ENCODE measurements around the gene RREB1. TPM values are rescaled to one million over a fixed set of nuclear protein-coding genes. Genes with fewer than 3 reads are reported as not detected.

Gene RREB1
- polyA plus RNA-seq, 2 of the 4 experiments (the other 2 are of a cell fraction) = 2.2 to 5.0 TPM

- Histone ChIP-seq H3K4me3 (no peak overlapping the region), H3K9me3 (no peaks in the 10 kb centered on the region), H3K27ac (peak overlapping the region in 1 of 2 experiments; percentile 45; a peak in 2 of 6 replicates), H3K4me1 (peaks cover 74% of the 10 kb centered on the region), H3K4me2 (peak overlapping the region; percentile 15; the same call in 1 of the 3 replicates)
- ChIA-PET CTCF (interaction anchor here (0.6 to 0.7 kb wide), 2 partner anchors 420 to 1137 kb away, joined by 3 read pairs; no protein-coding TSS in a partner anchor), POLR2A (no interaction called here)
- FAIRE-seq (no peak), DNase-seq (ENCODE audit: low read depth in 1 of 2, low spot score in 1 of 2) (no peak), ATAC-seq (no peak)
- TF ChIP-seq RFX5 (IDR thresholded peaks at IDR 0.05) (peak; percentile 49; the same call in 1 of the 2 replicates), CHD2 (IDR thresholded peaks at IDR 0.05; ENCODE audit: low read length, partially characterized antibody) (no peak), CEBPB (IDR thresholded peaks at IDR 0.05) (peak in 1 of 2 experiments; percentile 34; a peak in 2 of 4 replicates), RARB (CRISPR knock-in tag; IDR thresholded peaks at IDR 0.05) (no peak), BHLHE40 (IDR thresholded peaks at IDR 0.05; ENCODE audit: low read depth, low read length) (no peak)
- WGBS (ENCODE audit: missing lambda C conversion rate) = 73% methylated on average over 7 of the region's 7 CpGs
These were observed 37.3 kb downstream of the RREB1 start for GRCh38 chr6:7144872-7145584.

DNA sequence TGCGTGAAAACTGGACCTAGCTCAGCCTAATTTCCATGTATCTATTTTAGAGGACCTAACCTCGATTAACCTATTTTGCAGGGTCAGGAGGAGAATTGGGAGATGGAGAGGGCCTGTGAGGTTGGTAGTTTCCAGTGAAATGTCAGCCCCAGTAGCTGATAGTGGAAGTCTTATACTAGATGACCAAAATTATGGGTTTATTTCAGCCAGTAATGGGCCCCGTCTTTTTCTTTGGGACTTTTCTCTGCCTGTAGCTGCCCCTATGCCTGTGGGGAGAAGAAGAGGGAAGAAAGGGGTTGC lies 37.8 kb downstream of the RREB1 start:
- CTCF ChIA-PET = interaction anchor here (0.6 kb wide), 1 partner anchor 1137 kb away, joined by 3 read pairs; no protein-coding TSS in a partner anchor

DNA sequence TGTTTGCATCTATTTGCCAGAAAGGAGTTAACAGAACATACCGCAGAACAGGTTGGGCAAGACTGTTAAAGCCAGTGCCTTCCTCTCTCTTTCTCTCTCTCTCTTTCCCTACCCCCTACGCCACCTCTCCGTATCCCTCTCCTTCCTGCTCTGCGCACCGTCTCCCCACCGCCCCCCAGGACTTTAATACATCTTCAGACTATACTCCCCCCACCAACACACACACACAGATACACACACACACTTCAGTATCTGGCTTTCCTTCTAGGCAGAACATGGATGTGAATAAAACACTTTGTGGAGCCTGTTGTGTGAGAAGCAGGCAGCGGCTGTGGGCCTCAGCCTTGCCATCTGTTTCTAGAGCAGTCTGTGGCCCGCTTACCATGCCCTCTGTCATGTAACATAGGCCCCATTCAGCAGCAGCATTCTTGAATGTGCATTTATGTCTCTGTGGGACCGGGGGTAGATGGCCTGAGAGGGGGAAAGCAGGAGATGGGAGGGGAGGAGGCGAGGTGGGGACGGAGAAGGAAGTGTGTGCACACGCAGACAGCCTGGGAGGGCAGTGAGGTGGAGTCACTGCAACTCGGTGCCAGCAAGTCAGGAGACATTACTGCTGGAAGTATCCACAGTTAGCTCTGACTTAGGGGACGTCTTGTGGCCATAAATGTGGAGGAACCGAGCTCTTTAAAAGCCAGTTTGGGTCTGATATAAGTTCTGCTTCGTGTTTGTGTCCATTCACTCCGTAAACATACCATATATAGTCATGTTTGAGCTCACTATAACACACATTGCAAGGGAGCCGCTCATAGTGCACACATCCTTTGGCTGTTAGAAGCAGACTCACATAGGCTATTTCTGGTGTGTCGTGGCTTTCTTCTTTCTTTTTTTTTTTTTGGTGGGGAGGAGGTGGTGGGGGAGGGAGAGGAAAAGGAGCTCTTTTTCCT lies 38.4 kb downstream of the RREB1 start:
- Histone ChIP-seq H3K4me1 (peaks cover 75% of the 10 kb centered on the region), H3K4me2 (peak overlapping the region; percentile 52), H3K4me3 (no peak overlapping the region), H3K27ac (peak overlapping the region; percentile 25 to 72; a peak in 5 of 6 replicates), H3K9me3 (no peaks in the 10 kb centered on the region)
- ChIA-PET POLR2A (no interaction called here), CTCF (interaction anchor here (0.6 to 1.0 kb wide), 2 partner anchors 8 to 37 kb away, joined by 4 read pairs; no protein-coding TSS in a partner anchor)
- no peak for TF ChIP-seq SREBF2 (IDR thresholded peaks at IDR 0.05)
- no peak for TF ChIP-seq HES2 (IDR thresholded peaks at IDR 0.05)
- no peak for TF ChIP-seq POLR2AphosphoS2 (conservative IDR thresholded peaks at IDR 0.05; ENCODE audit: low read length)
- TF ChIP-seq JUNB (IDR thresholded peaks at IDR 0.05) = no peak
- ATAC-seq = peak; percentile 68 to 76; a peak in 5 of 6 replicates
- DNase-seq (ENCODE audit: low read depth in 1 of 2, low spot score in 1 of 2) = no peak
- FAIRE-seq = no peak
- 45% methylated on average over 18 of the region's 19 CpGs for WGBS (ENCODE audit: missing lambda C conversion rate)

More for the DNA sequence above, 37.8 kb downstream of the RREB1 start:
- no peak for FAIRE-seq
- no peak for ATAC-seq
- POLR2A ChIA-PET = no interaction called here
- TF ChIP-seq PHF8 (IDR thresholded peaks at IDR 0.05; ENCODE audit: borderline replicate concordance, low read depth) (no peak), SREBF2 (IDR thresholded peaks at IDR 0.05) (no peak), NPAS2 (CRISPR knock-in tag; IDR thresholded peaks at IDR 0.05; ENCODE audit: borderline replicate concordance) (no peak), E2F6 (IDR thresholded peaks at IDR 0.05; ENCODE audit: borderline replicate concordance, low read depth) (no peak), RCOR1 (IDR thresholded peaks at IDR 0.05; ENCODE audit: low read depth, low read length) (no peak), ELK1 (IDR thresholded peaks at IDR 0.05; ENCODE audit: low read depth, low read length) (no peak), NR3C1 (IDR thresholded peaks at IDR 0.05) (no peak), ZSCAN20 (CRISPR knock-in tag; IDR thresholded peaks at IDR 0.05) (no peak), JUNB (IDR thresholded peaks at IDR 0.05) (no peak)
- H3K27ac ChIP-seq = peak overlapping the region in 1 of 2 experiments; percentile 72; a peak in 3 of 6 replicates
- H3K4me3 ChIP-seq = no peak overlapping the region
- no peak for DNase-seq (ENCODE audit: low read depth in 1 of 2, low spot score in 1 of 2)
- H3K9me3 ChIP-seq = no peaks in the 10 kb centered on the region
- 63% methylated on average over 3 of the region's 3 CpGs for WGBS (ENCODE audit: missing lambda C conversion rate)
- peak overlapping the region; percentile 52; the same call in 1 of the 3 replicates for H3K4me2 ChIP-seq
- H3K4me1 ChIP-seq = peaks cover 72% of the 10 kb centered on the region
